MG63 (cell line): ENCODE measurements around the gene VSTM5. TPM values are rescaled to one million over a fixed set of nuclear protein-coding genes. Genes with fewer than 3 reads are reported as not detected.
A peak's percentile ranks its signal among the peaks of the same experiment; 100 is the strongest.
"Not testable (repeated sequence)": the region's sequence is repeated elsewhere in the genome, so short reads cannot be mapped to it uniquely, and the experiment has no call there.

Experiments used
- DNase-seq: peaks from one replicate; pipeline ENCODE4 v3.0.0-alpha.2; 2020
- H3K27me3 ChIP-seq: fragments of 250-450 bp; sonication (Bioruptor Pico); 2 replicates; pipeline ENCODE4 v1.5.1; 2020; ENCODE audit warnings: mild to moderate bottlenecking, moderate library complexity
- H3K36me3 ChIP-seq: fragments of 250-450 bp; sonication (Bioruptor Pico); 2 replicates; pipeline ENCODE4 v1.5.1; 2020; ENCODE audit warnings: mild to moderate bottlenecking, moderate library complexity
- H3K4me3 ChIP-seq: fragments of 250-450 bp; sonication (Bioruptor Pico); 2 replicates; pipeline ENCODE4 v1.5.1; 2020; ENCODE audit warnings: mild to moderate bottlenecking, moderate library complexity
- H3K9me3 ChIP-seq: fragments of 250-450 bp; sonication (Bioruptor Pico); 2 replicates; pipeline ENCODE4 v1.5.1; 2020; ENCODE audit warnings: mild to moderate bottlenecking, moderate library complexity
- total RNA-seq: library from RNA; depleted of rRNA; stranded (reverse); fragments of >200 nt; shearing (Covaris generic); gene quantifications from 2 replicates; pipeline ENCODE4 v1.2.3, GENCODE V29; 2014; ENCODE audit warnings: low replicate concordance; rRNA removed

VSTM5 gene, protein sequence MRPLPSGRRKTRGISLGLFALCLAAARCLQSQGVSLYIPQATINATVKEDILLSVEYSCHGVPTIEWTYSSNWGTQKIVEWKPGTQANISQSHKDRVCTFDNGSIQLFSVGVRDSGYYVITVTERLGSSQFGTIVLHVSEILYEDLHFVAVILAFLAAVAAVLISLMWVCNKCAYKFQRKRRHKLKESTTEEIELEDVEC
- not detected in 2 replicates for total RNA-seq

DNA sequence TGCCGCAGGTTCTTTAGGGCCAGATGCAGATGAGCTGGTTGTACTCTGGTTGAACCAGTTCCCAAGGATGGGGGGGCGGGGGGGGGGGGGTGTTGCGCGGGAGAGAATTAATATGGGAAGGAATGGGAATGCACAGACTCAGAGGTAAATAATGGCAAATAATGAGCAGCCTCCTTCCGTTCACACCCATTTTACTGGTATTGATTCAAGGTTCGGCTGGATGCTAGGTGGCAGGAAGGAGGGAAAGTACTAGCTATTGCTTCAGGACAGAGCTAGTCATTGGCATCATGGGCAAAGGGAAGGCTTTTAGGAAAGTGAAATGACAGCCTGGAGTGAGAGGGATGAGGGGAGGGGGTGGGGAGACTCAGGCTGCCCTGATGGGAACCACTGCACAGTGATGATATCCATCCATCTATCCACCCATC is at the start of gene VSTM5:
Gene VSTM5, minus strand, starts transcription at position 25 of the 425 bp plus-strand sequence. CDS start 116 bp downstream, outside the sequence.
- Histone ChIP-seq H3K36me3 (no peaks in the 10 kb centered on the region), H3K9me3 (no peaks in the 10 kb centered on the region), H3K4me3 (no peak within 1 kb of the TSS), H3K27me3 (no peaks in the 10 kb centered on the region)
- DNase-seq: no peak

DNA sequence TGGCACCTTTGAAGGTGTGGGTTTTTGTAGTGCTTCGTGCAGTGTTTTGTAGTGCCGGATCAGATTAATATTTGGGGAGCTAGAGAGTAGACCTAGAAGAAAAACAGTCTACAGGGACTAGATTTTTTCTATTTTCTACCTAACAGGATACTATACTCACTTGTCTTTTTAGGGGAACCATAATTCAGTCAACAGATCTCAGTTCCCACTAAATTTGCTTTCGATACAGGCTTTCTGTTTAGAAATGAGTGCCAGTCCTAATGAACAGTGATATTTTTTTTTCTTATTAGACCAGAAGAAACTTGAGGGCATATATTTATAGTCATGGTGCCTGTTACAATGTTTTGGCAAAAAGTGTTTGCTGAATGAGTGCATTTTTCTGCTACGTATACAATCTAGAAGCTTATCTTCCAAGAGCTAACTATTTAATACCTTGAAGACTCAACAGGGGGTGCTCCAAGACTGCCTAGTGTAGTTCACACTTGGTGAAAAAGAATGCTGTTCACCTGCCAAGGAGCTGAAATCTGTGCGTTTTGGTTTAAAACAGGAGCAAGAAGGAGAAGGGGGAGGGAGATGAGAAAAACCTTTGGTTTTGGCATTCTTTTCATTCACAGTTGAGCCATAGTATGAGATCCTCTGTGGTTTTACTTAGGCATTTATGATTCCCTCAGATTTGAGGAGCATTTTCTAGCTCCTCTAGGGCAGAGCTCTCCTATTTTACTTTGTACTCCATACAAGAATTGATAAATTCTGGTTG is 44.9 kb upstream of the VSTM5 start:
- no peaks in the 10 kb centered on the region for H3K36me3 ChIP-seq
- peak; percentile 16 for DNase-seq
- no peaks in the 10 kb centered on the region for H3K9me3 ChIP-seq
- H3K27me3 ChIP-seq: 0 out of 2 replicates have a peak, but pooled peaks cover 3% of the 10 kb centered on the region
- H3K4me3 ChIP-seq: no peak overlapping the region

DNA sequence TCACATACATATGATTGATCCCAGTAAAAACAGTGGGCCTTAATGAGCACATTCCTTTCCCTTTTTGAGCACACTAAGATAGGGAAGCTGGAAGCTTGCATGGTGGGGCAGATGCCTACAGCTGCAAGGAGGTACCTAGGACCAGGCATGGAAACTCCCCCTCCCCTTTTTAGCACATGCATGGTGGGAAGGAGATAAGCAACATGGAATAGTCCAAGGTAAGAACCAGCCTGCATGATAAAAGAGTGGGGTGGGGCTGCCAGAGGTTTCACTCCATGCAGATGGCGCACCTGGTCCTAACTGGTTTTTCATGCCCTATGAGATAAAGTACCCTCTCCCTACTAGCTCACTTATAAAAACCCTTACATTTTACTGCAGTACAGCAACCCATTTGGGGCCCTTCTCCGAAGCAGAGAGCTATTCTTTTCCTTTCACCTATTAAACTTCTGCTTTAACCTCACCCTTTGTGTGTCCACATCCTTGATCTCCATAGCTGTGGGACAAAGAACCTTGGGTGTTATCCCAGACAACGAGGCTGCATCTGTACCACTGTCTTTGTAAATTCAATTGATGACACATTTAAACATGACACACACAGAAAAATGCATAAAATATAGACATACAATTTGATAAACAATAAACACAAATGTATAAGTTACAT is 40.1 kb upstream of the VSTM5 start:
- 0 out of 2 replicates have a peak, but pooled peaks cover 3% of the 10 kb centered on the region for H3K27me3 ChIP-seq
- no peak overlapping the region for H3K4me3 ChIP-seq
- H3K36me3 ChIP-seq: no peaks in the 10 kb centered on the region
- DNase-seq: no peak
- no peaks in the 10 kb centered on the region for H3K9me3 ChIP-seq

DNA sequence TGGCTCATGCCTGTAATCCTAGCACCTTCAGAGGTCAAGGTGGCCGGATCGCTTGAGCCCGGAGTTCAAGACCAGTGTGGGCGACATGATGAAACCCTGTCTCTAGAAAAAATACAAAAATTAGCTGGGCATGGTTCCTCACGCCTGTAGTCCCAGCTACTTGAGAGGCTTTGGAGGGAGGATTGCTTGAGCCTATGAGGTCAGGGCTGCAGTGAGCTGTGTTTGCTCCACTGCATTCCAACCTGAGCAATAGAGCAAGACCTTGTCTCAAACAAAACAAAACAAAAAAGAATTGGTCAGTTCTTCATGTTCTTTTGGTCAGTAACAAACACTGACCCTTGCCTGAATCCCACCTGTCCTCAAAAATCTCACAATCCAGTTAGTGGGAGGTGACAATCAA is 36.7 kb upstream of the VSTM5 start:
- Histone ChIP-seq H3K36me3 (no peaks in the 10 kb centered on the region), H3K27me3 (no peaks in the 10 kb centered on the region), H3K4me3 (no peak overlapping the region), H3K9me3 (0 out of 2 replicates have a peak, but pooled peaks cover 3% of the 10 kb centered on the region)
- DNase-seq: no peak

DNA sequence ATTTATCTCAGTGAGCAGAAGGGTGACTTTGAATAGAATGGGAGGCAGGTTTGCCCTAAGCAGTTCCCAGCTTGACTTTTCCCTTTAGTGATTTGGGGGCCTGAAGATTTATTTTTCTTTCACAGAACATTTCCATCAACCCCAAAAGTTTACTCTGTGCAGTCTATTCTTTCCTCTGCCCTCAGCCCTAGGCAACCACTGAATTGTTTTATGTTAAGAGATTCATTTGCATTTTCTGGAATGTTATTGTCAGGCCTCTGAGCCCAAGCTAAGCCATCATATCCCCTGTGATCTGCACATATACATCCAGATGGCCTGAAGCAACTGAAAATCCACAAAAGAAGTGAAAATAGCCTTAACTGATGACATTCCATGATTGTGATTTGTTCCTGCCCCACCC is 28.7 kb upstream of the VSTM5 start:
- H3K36me3 ChIP-seq, DNase-seq, H3K9me3 ChIP-seq: not testable (repeated sequence)

DNA sequence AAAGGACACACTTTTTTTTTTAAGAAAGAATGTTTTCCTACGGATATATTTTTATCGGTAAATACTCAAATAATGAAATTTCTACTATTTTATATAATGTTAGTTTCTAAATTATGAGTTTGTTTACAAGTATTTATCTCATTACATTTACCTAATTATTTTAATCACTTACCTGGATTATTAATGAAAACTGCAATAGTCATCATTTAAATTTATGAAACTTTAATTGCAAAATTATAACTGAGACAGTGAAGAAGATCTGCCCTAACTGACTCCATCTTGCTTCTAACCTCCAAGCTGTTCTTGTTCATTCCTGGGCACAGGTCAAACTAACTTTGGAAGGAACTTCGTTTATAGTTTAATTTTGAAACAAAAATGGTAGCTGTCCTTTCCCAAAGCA is 25.2 kb upstream of the VSTM5 start:
- no peaks in the 10 kb centered on the region for H3K9me3 ChIP-seq
- H3K4me3 ChIP-seq: no peak overlapping the region
- no peaks in the 10 kb centered on the region; the same call in 1 of the 2 replicates for H3K27me3 ChIP-seq
- no peaks in the 10 kb centered on the region for H3K36me3 ChIP-seq
- DNase-seq: no peak

More for the DNA sequence above, 28.7 kb upstream of the VSTM5 start:
- not testable (repeated sequence) for H3K4me3 ChIP-seq, H3K27me3 ChIP-seq

DNA sequence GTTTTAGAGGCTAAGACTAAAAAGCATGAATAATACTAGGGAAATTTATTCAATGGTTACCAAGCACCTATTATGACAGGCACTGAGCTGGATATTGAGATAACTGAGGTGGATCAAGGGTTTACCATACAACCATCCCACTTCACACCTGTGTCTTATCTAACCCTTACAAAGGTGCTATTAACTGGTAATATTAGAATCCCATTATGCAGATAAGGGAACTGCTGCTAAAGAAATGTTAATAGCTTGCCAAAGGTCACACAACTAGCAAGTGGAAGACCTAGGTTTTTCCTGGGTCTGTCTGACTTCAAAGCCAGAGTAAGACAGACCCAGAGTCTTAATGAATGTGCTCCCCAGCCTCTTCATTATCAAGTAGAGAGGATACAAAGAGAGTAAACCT is 21.1 kb upstream of the VSTM5 start:
- no peak for DNase-seq
- Histone ChIP-seq H3K36me3 (no peaks in the 10 kb centered on the region), H3K4me3 (no peak overlapping the region), H3K9me3 (no peaks in the 10 kb centered on the region), H3K27me3 (no peaks in the 10 kb centered on the region; the same call in 1 of the 2 replicates)

DNA sequence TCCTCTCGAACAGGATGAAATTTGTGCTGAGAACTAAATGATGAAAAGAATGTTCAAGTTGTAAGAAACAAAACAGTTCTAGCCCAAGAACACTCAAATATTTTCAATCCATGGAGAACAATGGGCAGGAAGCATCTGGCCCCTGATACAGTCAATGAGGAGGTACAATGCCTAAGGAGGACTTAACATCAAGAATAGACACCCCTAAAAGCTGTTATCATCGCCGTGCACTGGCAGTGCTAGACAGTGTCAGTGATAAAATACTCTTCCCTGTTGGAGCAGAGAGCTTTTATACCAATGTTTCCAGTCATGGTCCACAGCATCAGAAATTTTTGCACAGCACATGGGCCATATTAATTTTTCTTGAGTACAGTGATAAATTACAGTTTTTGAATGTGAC is 20.2 kb upstream of the VSTM5 start:
- H3K27me3 ChIP-seq: no peaks in the 10 kb centered on the region
- H3K9me3 ChIP-seq: no peaks in the 10 kb centered on the region
- DNase-seq: no peak
- no peak overlapping the region for H3K4me3 ChIP-seq
- H3K36me3 ChIP-seq: no peaks in the 10 kb centered on the region

DNA sequence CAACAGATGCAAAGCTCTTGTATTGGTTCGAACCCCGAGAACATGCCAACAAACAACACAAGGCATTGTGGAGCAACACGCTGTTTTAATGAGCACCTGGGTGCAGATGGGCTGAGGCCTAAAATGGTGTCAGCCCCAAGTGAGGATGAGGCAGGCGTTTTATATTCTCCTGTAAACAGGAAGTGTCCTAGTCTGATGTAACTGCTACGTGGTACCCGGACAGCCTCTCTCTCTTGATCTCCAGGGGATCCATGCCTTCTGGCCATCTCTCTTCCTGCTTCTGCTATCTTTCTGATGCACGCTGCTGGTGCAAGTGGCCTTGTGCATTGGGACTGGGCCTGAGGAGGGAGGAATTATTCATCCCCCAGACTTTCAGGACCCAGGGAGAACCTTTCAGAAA is 19.4 kb upstream of the VSTM5 start:
- no peak overlapping the region for H3K4me3 ChIP-seq
- no peaks in the 10 kb centered on the region for H3K36me3 ChIP-seq
- no peak for DNase-seq
- H3K27me3 ChIP-seq: no peaks in the 10 kb centered on the region
- H3K9me3 ChIP-seq: no peaks in the 10 kb centered on the region

DNA sequence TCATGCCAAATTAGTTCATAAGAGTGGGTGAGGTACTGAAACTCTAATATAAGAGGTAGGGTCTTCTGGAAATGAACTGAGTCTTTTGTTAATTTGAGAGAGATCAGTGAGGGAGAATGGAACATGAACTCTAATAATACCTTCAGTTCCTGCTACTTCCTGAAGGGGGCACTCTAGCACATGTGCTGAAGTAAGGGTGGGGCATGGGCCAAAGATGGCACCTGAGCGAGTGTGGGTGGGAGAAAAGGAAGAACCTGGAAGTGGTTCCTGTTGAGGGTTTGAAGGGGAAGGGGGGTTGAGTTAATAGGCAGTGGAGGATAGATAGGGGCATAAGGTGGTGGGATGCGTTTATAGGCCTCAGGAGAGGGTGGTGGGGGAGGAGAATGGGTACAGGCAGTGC is 18.0 kb upstream of the VSTM5 start:
- H3K4me3 ChIP-seq, H3K36me3 ChIP-seq, DNase-seq, H3K27me3 ChIP-seq, H3K9me3 ChIP-seq: not testable (repeated sequence)

DNA sequence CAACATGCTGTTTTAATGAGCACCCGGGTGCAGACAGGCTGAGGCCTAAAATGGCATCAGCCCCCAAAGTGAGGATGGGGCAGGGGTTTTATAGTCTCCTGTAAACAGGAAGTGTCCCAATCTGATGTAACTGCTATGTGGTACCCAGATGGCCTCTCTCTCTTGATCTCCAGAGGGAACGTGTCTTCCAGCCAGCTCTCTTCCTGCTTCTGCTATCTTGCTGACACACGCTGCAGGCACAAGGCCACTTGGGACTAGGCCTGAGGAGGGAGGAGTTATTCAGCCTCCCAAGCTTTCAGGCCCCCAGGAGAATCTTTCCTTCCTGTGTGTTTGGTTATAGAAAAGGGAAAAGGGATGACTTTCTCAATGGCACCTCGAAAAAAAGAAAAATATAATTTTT is 11.4 kb upstream of the VSTM5 start:
- Histone ChIP-seq H3K36me3 (no peaks in the 10 kb centered on the region), H3K4me3 (no peak overlapping the region), H3K27me3 (no peaks in the 10 kb centered on the region), H3K9me3 (no peaks in the 10 kb centered on the region)
- no peak for DNase-seq

DNA sequence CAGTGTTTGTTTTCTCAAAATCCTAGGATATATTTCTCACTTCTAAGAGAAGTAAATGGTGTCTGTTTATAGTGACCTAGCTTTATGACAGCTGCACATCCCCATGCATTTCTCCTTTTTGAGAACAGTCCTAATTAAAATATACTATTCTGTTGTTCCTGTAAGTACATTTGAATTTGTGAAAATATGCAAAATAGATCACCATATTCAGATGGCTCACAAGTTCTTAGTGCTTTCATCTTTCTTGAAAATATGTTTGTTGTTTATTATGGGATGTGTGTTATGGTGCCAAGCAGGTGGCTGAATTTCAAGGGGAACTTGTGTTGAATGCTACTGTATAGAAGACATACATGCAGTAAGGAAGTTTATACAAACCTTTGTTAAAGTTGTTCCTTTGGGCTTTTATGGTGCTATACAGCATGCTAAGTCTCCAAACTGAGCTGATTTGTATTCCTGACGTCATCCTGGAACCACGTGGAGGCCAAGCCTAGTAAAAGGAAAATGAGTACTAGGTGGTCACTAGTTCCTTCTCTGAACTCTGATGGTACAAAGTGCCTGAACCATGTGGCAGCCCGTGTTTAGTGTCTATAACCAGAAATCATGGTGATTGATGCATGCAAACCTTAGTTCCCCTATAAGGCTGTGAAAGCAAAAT is 7.8 kb upstream of the VSTM5 start:
- H3K4me3 ChIP-seq: no peak overlapping the region
- H3K9me3 ChIP-seq: no peaks in the 10 kb centered on the region
- DNase-seq: no peak
- H3K27me3 ChIP-seq: no peaks in the 10 kb centered on the region
- H3K36me3 ChIP-seq: no peaks in the 10 kb centered on the region

DNA sequence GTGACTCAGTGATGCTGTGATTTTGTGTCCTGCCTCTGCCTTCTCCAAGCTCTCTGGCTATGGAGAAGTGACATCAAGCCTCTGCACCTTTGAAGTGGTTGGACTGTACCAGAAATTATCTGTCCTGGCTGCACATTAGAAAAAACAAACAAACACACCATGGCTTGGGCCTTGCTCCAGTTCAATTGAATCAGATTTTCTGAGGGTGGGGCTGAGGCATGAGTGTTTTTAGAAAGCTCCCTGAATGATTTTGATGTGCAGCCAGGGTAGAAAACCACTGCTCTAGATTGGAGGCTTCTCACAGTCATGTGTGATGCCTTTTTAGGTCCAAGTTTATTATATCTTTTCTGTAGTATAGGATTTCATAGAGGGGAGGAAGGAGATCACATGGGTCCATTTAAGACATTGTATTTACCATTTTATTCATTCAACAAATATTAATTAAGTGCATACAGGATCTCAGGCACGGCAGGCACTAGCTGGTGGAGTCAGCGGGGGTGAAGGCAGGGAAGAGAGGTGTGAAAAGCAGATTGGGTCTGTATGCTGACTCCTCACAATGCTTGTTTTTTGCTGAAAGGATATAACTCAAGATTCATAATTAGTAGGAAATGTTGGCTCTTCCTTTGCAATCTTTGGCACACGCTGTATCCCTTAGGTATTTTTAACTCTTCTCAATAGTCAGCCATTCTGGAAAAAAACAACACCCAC is 7.1 kb upstream of the VSTM5 start:
- H3K27me3 ChIP-seq: no peaks in the 10 kb centered on the region
- no peak overlapping the region for H3K4me3 ChIP-seq
- no peaks in the 10 kb centered on the region for H3K9me3 ChIP-seq
- DNase-seq: peak; percentile 59
- H3K36me3 ChIP-seq: no peaks in the 10 kb centered on the region

DNA sequence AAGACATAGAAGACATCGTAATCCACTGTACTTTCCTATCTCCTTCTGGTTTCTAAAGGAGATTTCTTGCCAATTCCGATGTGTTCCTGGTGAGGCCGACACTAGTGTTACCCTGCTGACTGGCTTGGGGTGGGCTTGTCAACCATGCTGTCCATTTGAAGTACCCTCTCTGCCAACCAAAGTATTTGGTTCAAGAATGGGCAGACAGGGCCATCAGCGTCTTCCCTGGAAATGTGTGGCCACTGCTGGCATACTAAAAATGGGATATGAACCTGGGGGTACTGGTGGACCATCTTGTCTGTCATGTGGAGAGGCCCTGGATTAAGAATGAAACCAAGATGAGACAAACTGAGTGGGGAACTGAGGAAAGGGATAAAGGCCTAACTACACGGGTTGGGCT is 1.8 kb upstream of the VSTM5 start:
- Histone ChIP-seq H3K9me3 (no peaks in the 10 kb centered on the region), H3K36me3 (no peaks in the 10 kb centered on the region), H3K27me3 (no peaks in the 10 kb centered on the region), H3K4me3 (no peak overlapping the region)
- no peak for DNase-seq

DNA sequence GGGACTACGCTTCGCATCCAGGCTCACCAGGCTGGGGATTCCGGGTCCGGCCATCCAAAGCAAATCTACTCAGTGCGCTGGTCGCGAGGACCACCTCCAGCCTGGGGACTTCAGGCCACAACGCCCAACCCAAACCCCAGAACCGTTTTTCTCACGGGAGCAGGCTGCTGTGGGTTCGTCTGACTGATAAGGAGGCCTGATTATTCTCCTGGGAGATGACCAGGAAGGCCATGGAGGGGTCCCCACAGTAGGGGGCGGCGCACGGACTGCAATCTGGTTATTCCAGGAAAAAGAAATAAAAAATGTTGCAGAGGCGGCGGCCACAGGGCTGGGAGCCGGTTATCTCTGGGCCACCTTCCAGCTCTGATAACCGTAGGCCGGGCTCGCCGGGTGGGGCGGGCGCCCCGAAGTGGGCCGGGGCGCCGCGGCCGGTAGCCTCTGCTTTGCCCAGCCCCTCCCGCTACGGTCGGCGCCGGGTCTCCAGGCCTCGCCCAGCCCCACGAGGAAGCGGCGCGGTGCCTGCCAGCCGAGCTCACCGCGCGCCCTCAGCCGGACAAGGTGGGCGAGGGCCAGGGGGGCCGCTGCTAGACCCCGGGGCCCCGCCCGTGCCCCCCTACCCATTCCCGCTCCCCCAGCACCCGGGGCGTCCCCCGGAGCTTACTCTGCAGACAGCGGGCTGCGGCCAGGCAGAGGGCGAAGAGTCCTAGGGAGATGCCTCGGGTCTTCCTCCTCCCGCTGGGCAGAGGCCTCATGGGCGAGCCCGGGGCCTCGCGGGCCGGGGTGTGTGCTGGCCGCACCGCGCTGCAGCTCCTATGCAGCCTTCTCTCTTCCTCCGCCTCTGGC is 446 bp downstream of the VSTM5 start:
- Histone ChIP-seq H3K4me3 (no peak overlapping the region), H3K36me3 (no peaks in the 10 kb centered on the region)
- no peak for DNase-seq

DNA sequence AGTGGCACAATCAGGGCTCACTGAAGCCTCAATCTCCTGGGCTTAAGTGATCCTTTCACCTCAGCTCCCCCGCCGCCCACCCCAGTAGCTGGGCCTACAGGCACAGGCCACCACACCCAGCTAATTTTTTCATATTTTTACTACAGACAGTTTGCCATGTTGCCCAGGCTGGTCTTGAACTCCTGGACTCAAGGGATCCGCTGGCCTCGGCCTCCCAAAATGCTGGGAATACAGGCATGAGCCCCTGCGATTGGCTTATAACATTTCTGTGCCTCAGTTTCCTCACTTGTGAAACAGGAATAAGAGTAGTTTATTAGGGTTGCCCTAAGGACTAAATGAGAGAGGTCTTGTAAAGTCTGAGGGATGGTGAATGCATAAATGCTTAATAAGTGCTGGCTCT is 1.2 kb downstream of the VSTM5 start:
- DNase-seq: no peak
- H3K36me3 ChIP-seq: no peaks in the 10 kb centered on the region
- no peaks in the 10 kb centered on the region for H3K9me3 ChIP-seq
- no peaks in the 10 kb centered on the region for H3K27me3 ChIP-seq
- no peak overlapping the region for H3K4me3 ChIP-seq

More for the DNA sequence above, 446 bp downstream of the VSTM5 start:
- no peaks in the 10 kb centered on the region for H3K27me3 ChIP-seq
- no peaks in the 10 kb centered on the region for H3K9me3 ChIP-seq
